IPS-NIHi11 (cell line): ENCODE data around the gene VSTM2B.
A peak's percentile ranks its signal among the peaks of the same experiment; 100 is the strongest.
"Not testable (repeated sequence)": the region's sequence is repeated elsewhere in the genome, so short reads cannot be mapped to it uniquely, and the experiment has no call there.

Source experiments
- DNase-seq: peaks from one replicate; pipeline ENCODE4 v3.0.0; 2012; ENCODE audit warnings: mixed read lengths, low spot score

The VSTM2B gene

GRCh38 chr19:29530540-29531457 is 5.0 kb downstream of the VSTM2B start:
- no peak for DNase-seq

DNA sequence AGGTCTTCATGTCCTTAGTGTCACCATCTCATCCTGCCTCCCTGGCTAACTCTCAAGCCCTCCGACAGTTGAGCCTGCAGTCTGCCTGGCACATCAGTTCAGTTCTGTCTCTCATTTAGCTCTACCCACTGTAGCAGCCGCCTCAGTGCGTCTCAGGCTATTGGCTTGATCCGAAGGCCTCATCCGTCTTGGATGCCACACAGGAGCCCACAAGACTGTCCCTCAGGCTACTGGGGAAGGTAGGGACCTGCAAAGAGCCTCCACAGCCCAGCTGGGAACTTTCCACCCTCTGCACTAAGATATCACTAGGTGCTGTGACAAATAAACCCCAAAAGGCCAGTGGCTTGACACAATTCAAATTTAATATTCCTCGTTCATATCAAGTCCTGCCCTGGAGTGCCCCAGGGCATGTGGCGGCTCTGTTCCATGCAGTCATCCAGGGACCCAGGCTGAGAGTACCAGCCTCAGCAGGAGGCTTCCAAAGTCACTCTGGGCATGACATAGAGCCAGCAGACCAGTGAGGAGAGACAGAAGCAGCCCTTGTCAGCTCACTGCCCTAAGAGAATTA is 5.7 kb downstream of the VSTM2B start:
- DNase-seq: no peak

DNA sequence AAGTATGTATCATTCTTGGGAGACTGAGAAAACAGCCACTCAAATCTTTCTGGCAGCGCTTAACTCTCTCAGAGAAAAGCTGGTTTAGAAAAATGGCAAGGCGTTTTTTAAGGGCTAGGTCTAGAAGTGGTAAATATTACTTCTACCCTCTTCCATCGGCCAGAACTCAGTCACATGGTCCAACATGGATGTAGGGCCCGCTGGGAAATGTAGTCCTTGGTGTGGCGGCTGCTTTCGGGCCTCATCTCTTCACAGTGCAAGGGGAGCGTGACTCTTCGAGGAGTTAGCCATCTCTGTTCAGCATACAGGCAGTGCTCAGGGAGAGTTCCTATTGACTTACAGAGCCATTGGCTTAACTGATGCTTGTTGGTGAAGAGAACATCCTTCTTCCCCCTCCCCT is 6.3 kb downstream of the VSTM2B start:
- DNase-seq: no peak

GRCh38 chr19:29532956-29533355 is 7.2 kb downstream of the VSTM2B start:
- no peak for DNase-seq

DNA sequence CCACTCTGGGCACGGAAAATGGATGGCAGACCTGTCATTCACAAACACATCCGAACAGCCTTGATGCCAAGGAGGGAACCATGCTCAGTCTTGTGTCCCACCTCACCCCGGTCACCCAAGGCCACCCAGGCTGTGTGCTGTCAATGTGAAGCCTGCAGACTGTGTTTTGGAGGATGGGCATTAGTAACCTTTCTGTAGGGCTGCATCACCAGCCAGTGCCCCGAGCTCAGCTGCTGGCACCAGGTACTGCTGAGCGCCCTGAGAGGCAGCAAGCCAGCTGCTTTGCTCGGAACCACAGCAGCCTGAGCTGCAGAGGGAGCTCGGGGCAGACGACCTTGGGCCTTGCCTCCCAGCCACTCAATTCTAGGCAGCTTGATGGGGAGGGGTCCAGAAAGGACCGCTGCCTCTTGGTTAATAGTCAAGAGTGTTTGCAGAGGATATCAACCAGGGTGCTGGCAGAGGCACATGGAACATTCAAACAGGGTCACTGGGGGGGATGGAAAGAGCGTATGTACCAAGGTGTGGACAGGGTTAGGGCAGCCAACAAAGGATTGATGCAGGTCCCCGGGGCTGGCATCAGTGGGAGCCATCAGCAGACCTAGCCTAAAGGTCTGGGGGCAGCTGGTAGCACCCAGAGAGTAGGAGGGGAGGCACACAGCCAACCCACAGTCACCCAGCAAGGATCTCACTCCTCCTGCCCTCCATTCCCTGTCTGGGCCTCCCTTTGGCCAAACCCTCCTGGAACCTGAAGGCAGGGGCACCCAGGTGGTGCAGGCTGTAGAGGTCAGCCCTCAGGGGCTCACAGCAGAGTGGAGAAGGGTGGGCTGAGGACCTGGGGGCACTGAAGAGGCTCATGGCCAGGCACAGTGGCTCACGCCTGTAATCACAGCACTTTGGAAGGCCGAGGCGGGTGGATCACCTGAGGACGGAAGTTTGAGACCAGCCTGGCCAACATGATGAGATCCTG is 8.1 kb downstream of the VSTM2B start:
- no peak for DNase-seq

- DNase-seq: peak; percentile 38
Measured at GRCh38 chr19:29535214-29535831, 9.5 kb downstream of the VSTM2B start.

GRCh38 chr19:29535984-29536508 is 10.3 kb downstream of the VSTM2B start:
- peak; percentile 8 for DNase-seq

DNA sequence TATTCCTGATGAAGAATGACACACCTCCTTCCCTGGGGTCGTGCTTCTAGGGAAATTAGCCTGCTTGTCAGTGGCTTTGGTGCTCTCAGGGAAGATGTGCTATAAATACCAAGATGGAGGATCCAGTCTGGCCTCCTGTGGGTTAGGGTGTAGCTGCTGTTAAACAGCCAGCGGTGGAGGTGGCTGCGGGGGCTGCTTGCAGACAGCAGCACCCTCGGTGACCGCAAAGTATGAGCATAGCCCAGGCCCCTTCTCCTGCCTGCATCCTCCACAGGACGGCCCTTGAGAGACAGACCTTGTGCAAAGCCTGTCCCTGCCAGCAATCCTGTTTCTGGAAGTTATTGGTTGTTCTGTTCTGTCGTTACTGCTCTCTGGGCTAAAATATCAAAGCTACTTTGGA is 11.4 kb downstream of the VSTM2B start:
- no peak for DNase-seq

DNA sequence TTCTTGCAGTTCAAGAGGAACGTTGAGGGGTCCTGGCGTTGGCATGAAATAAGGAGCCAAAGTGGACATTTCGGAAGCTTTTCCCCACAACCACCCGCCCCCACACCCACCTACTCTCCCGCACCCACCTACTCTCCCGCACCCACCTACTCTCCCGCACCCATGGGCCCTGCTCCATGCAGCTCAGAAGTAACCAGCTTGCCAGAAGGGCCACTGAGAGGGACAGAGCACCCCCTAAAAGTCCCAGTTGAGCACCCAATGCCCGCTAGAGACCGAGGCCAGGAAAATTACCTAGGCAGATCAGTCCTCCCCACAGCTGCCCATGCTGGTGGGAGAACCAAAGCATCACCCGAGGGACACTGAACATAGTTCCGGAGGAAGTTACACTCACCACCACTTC is 11.8 kb downstream of the VSTM2B start:
- no peak for DNase-seq

- no peak for DNase-seq
Measured at GRCh38 chr19:29538146-29538545, 12.4 kb downstream of the VSTM2B start.

DNA sequence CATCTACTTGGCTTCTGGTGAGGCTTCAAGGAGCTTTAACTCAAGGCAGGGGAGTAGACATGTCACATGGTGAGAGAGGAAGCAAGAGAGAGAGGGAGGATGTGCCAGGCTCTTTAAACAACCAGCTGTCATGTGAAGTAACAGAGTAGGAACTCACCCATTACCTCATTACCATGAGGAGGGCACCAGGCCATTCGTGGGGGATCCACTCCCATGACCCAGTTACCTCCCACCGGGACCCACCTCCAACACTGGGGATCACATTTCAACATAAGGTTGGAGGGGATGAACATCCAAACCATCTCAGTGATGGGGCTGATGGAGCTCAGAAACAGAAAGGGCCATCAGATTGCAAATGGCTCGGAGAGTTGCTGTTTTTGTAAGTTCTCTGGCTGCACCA is 12.9 kb downstream of the VSTM2B start:
- DNase-seq: no peak

DNA sequence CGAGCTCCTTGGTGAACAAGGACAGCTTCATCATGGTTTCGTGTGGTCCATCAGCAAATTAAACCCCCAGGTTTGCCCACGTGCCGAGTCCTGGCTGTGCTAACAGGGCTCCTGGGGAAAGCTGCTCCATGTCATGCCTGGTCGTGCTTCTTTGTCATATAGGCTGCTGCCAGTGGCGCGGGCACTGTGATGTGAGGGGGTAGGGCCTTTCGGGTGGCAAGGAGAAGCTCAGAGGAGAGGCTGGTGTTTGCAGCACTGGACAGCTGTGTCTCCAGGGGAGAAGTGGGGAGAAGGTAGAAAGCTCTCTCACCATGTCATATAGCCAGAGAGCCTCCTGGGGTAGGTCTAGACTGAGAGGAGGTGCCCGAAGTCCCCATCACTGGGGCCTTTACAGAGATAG is 13.3 kb downstream of the VSTM2B start:
- no peak for DNase-seq

- DNase-seq: no peak
Measured at GRCh38 chr19:29539670-29540069, 13.9 kb downstream of the VSTM2B start.

DNA sequence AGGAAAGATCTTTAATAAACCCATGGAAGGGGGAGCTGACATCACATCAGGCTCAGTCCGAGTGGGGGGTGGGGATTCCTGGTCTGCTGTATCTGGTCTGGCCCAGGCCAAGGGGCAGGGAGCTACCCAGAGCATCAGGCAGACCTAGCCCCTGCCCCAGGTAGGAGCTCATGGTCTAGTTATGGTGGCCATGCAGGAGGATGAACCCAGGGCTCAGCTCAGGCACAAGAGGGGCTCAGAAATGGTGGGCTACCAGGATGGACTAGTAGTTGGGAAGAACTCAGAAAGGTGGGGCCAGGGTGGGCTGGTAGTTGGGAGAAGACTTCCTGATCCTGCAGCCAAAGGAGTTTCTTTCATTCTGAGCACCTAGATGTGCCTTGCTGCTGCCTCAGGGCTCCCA is 14.3 kb downstream of the VSTM2B start:
- no peak for DNase-seq

DNA sequence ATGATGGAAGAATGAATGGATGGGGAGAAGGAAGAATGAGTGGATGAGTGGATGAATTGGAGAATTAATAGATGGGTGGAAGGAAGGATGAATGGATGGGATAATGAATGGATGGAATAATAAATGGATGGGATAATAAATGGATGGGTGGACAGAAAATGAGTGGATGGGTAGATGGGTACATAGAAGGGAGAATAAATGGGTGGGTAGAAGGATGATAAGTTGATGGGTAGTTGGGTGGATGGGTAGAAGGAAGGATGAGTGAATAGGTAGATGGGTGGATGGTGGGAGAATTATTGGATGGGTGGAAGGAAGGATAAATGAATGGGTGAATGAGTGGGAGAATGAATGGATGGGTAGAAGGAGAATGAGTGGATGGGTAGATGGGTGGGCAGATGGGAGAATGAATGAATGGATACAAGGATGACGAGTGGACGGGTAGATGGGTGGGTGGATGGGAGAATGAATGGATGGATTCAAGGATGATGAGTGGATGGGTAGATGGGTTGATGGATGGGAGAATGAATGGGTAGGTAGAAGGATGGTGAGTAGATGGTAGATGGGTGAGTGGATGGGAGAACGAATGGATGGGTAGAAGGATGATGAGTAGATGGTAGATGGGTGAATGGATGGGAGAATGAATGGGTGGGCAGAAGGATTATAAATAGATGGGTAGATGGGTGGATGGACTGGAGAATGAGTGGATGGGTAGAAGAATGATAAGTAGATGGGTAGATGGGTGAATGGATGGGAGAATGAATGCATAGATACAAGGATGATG is 15.9 kb downstream of the VSTM2B start:
- DNase-seq: no peak

- DNase-seq: no peak
Measured at GRCh38 chr19:29542327-29542726, 16.5 kb downstream of the VSTM2B start.

DNA sequence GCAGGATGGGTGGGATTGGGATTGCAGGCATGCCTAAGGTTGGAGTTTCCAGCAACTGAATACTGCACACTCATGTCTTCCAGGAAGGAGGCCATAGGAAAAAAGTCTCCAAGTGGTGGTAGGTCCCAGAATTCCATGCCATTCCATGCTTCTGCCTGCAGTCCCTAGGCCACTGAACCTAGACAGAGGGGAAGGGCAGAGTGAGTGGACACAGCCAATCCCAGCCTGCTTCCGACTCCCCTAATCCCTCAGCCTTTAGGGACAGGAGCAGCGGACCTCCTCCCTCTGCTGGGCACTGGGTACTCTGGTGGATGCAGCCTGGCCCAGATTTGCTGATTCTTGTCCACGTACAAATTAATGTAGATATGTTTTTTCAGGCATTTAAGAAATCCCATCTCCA is 17.0 kb downstream of the VSTM2B start:
- no peak for DNase-seq

GRCh38 chr19:29543381-29543780 is 17.6 kb downstream of the VSTM2B start:
- no peak for DNase-seq

DNA sequence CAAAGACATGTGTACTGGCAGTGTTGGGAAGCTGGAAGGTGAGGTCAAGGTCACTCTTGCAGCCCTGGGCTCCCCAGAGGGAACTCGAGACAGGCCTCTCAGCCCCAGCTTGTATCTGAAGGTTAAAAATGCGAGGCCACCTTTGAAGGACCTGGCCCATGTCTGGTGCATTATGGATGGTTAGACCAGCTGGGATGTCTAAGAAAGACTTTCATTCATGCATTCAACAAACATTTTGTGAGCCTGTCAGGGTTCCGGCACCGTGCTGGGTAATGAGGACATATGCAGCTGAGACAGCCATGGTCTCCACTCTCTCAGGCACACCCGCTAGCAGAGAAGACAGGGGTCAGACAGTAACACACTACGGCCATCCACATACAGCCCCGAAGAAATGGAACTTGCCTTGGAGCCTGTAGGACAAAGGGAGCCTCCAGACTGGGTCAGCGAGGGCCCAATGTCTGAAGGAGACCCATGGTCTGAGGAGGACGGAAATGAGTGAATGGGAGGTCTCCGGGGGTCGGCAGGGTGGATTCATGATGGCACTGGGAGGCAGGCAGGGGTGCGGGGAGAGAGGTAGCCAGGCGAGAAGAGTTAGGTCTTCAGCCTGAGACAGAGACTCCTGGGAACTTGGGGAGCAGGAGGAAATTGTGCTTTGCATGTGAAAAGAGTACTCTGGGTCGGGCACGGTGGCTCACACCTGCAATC is 19.0 kb downstream of the VSTM2B start:
- DNase-seq: no peak

- DNase-seq: not testable (repeated sequence)
Measured at GRCh38 chr19:29545447-29545846, 19.7 kb downstream of the VSTM2B start.
